ENCODE data around the gene PADI1. TPM values are rescaled to one million over a fixed set of nuclear protein-coding genes. Genes with fewer than 3 reads are reported as not detected.

PADI1 gene
- total RNA-seq, 2 experiments from 2014 or later, result not detected

DNA sequence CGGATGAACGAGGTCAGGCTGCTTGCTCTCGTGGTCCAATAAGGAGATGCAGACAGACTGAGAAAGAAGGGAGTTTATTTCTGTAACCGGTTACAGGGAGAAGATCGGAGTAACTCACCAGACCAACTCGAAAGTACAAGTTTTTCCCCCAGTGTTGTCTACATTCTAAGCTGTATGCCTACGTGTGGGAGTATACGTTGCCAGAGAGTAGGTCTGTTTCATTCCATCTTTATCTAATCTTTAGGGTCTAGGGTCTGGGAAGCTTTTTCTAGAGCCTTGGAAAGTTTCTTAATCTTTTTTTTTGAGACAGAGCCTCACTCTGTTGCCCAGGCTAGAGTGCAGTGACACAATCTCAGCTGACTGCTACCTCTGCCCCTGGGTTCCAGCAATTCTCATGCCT is 4.7 kb upstream of the PADI1 start:
- intact Hi-C loops (cut with micrococcal nuclease), result no loop called here
- no peak for TF ChIP-seq CTCF (IDR thresholded peaks at IDR 0.05)
- Mint-ChIP-seq H3K27me3 (peaks cover 43% of the 10 kb centered on the region), H3K36me3 (ENCODE audit: low read depth) (no peaks in the 10 kb centered on the region), H3K4me1 (ENCODE audit: low read depth) (peaks cover 35% of the 10 kb centered on the region), H3K27ac (no peak overlapping the region), H3K4me3 (no peak overlapping the region), H3K9me3 (no peaks in the 10 kb centered on the region)
- CTCF ChIA-PET, result interaction anchor here (1.2 to 1.5 kb wide), 2 partner anchors 33 to 37 kb away, joined by 3 read pairs; no protein-coding TSS in a partner anchor
- ATAC-seq, result no peak
- POLR2A ChIA-PET, result interaction anchor here (0.8 to 1.4 kb wide), 2 partner anchors 32 to 240 kb away, joined by 3 read pairs; partner anchors contain the start of gene RCC2
- no peak for DNase-seq

- no peak for TF ChIP-seq CTCF (IDR thresholded peaks at IDR 0.05)
- ChIA-PET POLR2A (interaction anchor here (0.9 to 1.5 kb wide), 2 partner anchors 8 to 12 kb away, joined by 3 to 6 read pairs; no protein-coding TSS in a partner anchor), CTCF (interaction anchor here (1.2 to 1.5 kb wide), 2 partner anchors 34 to 37 kb away, joined by 3 read pairs; no protein-coding TSS in a partner anchor)
- H3K27me3 Mint-ChIP-seq, result peaks cover 48% of the 10 kb centered on the region
- peaks cover 35% of the 10 kb centered on the region for H3K4me1 Mint-ChIP-seq (ENCODE audit: low read depth)
- no peaks in the 10 kb centered on the region for H3K9me3 Mint-ChIP-seq
- ATAC-seq, result no peak
- intact Hi-C loops (cut with micrococcal nuclease), result no loop called here
- no peak for DNase-seq
- H3K4me3 Mint-ChIP-seq, result no peak overlapping the region
- H3K27ac Mint-ChIP-seq, result no peak overlapping the region
- H3K36me3 Mint-ChIP-seq (ENCODE audit: low read depth), result no peaks in the 10 kb centered on the region
These were observed 4.2 kb upstream of the PADI1 start for GRCh38 chr1:17200756-17201155.

DNA sequence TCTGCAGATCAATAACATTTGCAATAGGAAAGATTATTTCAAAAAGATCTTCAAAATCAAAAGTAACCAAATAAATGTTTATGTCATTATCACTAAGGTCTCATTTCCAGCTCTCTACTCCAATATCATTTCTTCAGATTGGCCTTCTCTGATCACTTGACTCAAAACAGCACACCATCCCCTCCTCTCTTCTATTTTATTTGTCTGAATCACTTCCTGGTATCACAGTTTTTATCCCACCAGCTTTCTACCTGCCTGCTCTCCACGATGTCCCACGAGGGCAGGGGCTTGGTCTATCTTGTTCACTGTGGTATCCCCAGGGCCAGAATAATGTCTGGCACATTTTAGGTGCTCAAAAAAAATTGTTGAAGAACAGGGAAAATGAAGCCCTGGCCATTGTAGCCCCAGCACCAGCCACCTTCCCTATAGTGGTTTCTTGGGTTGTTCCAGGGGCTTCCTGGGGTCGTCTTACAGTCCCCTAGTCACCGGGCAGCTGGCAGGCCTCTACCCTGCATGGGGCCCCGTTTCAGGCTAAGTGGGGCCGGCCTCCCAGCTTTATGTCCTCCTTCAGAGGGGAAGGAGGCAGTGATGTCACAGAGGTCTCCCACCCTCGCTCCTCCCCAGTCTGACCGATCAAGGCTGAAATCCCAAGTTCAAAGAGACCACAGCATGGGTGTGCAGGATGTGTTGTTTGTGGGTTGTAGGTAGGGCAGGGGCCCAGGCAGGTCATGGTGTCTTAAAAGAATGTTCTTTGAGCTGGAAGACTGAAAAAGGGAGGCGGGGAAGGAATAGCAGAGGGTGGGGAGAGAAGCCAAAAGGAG is 3.5 kb upstream of the PADI1 start:
- Mint-ChIP-seq H3K9me3 (no peaks in the 10 kb centered on the region), H3K27ac (peak overlapping the region; percentile 32), H3K36me3 (ENCODE audit: low read depth) (no peaks in the 10 kb centered on the region), H3K4me3 (no peak overlapping the region), H3K4me1 (ENCODE audit: low read depth) (peaks cover 35% of the 10 kb centered on the region), H3K27me3 (peaks cover 50% of the 10 kb centered on the region)
- ChIA-PET CTCF (interaction anchor here (1.2 kb wide), 1 partner anchor 34 kb away, joined by 3 read pairs; no protein-coding TSS in a partner anchor), POLR2A (interaction anchor here (0.9 to 1.5 kb wide), 2 partner anchors 9 to 11 kb away, joined by 3 to 6 read pairs; no protein-coding TSS in a partner anchor)
- intact Hi-C loops (cut with micrococcal nuclease), result no loop called here
- no peak for TF ChIP-seq CTCF (IDR thresholded peaks at IDR 0.05)
- ATAC-seq (peak; percentile 79), DNase-seq (peak; percentile 65)

- no peaks in the 10 kb centered on the region for H3K9me3 Mint-ChIP-seq
- POLR2A ChIA-PET, result no interaction called here
- H3K4me1 Mint-ChIP-seq (ENCODE audit: low read depth), result peaks cover 41% of the 10 kb centered on the region
- DNase-seq (no peak), ATAC-seq (no peak)
- H3K36me3 Mint-ChIP-seq (ENCODE audit: low read depth), result no peaks in the 10 kb centered on the region
- intact Hi-C loops (cut with micrococcal nuclease), result no loop called here
- H3K27ac Mint-ChIP-seq, result no peak overlapping the region
- H3K4me3 Mint-ChIP-seq, result no peak overlapping the region
- TF ChIP-seq CTCF (IDR thresholded peaks at IDR 0.05), result no peak
- H3K27me3 Mint-ChIP-seq, result peaks cover 48% of the 10 kb centered on the region
- CTCF ChIA-PET, result no interaction called here
These were observed 724 bp downstream of the PADI1 start for GRCh38 chr1:17205652-17206051.

- ATAC-seq (no peak), DNase-seq (no peak)
- Mint-ChIP-seq H3K27ac (no peak overlapping the region), H3K9me3 (no peaks in the 10 kb centered on the region), H3K4me3 (no peak overlapping the region), H3K36me3 (ENCODE audit: low read depth) (no peaks in the 10 kb centered on the region), H3K27me3 (peaks cover 49% of the 10 kb centered on the region), H3K4me1 (ENCODE audit: low read depth) (peaks cover 37% of the 10 kb centered on the region)
- TF ChIP-seq CTCF (IDR thresholded peaks at IDR 0.05), result no peak
- intact Hi-C loops (cut with micrococcal nuclease), result no loop called here
- POLR2A ChIA-PET, result no interaction called here
- CTCF ChIA-PET, result interaction anchor here (2.0 kb wide), 1 partner anchor 80 kb away, joined by 13 read pairs; no protein-coding TSS in a partner anchor
These were observed 1.3 kb downstream of the PADI1 start for GRCh38 chr1:17206196-17206595.

Data from activated CD8-positive, alpha-beta T cell treated with anti-CD3 and anti-CD28 coated beads for 36 hours (primary cell).